GM19438 (cell line): ENCODE data around the gene S100A9.
"Not testable (repeated sequence)": the region's sequence is repeated elsewhere in the genome, so short reads cannot be mapped to it uniquely, and the experiment has no call there.

Experiments
- ATAC-seq: cut with Tn5 transposase; IDR thresholded peaks from one replicate; pipeline ENCODE4 v1.9.1; 2021; ENCODE audit warnings: low read depth; ENCODE audit not compliant: unreplicated experiment

S100A9 gene

GRCh38 chr1:153343811-153344717, 13.6 kb upstream of the S100A9 start:
- ATAC-seq: no peak

GRCh38 chr1:153344718-153345025, 13.0 kb upstream of the S100A9 start:
- no peak for ATAC-seq

- no peak for ATAC-seq
Observed at GRCh38 chr1:153345187-153346076, 12.2 kb upstream of the S100A9 start.

- no peak for ATAC-seq
Observed at GRCh38 chr1:153346077-153346723, 11.5 kb upstream of the S100A9 start.

GRCh38 chr1:153347049-153347448, 10.6 kb upstream of the S100A9 start:
- ATAC-seq: not testable (repeated sequence)

GRCh38 chr1:153347856-153348255, 9.8 kb upstream of the S100A9 start:
- ATAC-seq: no peak

- no peak for ATAC-seq
Observed at GRCh38 chr1:153348511-153349362, 8.9 kb upstream of the S100A9 start, which contains the start of gene PGLYRP4. TSS of gene PGLYRP4 (minus strand) at chr1:153348841. CDS start at chr1:153347932, 909 bp downstream.

GRCh38 chr1:153349363-153350320, 8.0 kb upstream of the S100A9 start:
- no peak for ATAC-seq

GRCh38 chr1:153350321-153350957, 7.2 kb upstream of the S100A9 start:
- no peak for ATAC-seq

- no peak for ATAC-seq
Observed at GRCh38 chr1:153352523-153352922, 5.1 kb upstream of the S100A9 start.

- no peak for ATAC-seq
Observed at GRCh38 chr1:153353226-153353947, 4.3 kb upstream of the S100A9 start.

- ATAC-seq: no peak
Observed at GRCh38 chr1:153354515-153355193, 3.0 kb upstream of the S100A9 start.

- ATAC-seq: no peak
Observed at GRCh38 chr1:153355445-153356071, 2.1 kb upstream of the S100A9 start.

- ATAC-seq: no peak
Observed at GRCh38 chr1:153356392-153357075, 1.1 kb upstream of the S100A9 start.

- ATAC-seq: no peak
Observed at GRCh38 chr1:153357076-153357852, 390 bp upstream of the S100A9 start.

- ATAC-seq: no peak
Observed at GRCh38 chr1:153358691-153358975, 979 bp downstream of the S100A9 start.
